ENCODE data around the gene FAM163A. TPM values are rescaled to one million over a fixed set of nuclear protein-coding genes. Genes with fewer than 3 reads are reported as not detected.

Gene FAM163A
- total RNA-seq, 1 experiment from 2014 or later, result not detected

DNA sequence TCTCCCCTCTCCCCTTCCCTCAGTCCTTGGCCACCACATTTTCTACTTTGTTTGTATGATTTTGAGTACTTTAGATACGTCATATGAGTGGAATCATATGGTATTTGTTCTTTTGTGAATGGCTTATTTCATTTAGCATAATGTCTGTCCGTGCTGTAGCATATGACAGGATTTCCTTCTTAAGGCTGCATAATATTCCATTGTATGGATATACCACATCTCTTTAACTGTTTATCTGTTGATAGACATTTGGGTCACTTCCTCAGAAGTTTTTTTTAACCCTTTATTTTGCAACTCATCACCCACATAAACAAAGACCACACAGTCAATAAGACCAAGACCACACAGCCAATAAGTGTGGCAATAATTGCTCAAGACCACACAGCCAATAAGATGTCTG is 24.9 kb downstream of the FAM163A start:
- no peaks in the 10 kb centered on the region for H3K36me3 ChIP-seq (ENCODE audit: control insufficient read depth in 1 of 2, insufficient read depth in 2 of 2, low read length in 2 of 2)
- RAD21 ChIA-PET (ENCODE audit: low non-redundant PET in 1 of 2, low total read pairs in 2 of 2, uncharacterized antibody in 2 of 2, unreplicated experiment in 2 of 2), result no interaction called here

DNA sequence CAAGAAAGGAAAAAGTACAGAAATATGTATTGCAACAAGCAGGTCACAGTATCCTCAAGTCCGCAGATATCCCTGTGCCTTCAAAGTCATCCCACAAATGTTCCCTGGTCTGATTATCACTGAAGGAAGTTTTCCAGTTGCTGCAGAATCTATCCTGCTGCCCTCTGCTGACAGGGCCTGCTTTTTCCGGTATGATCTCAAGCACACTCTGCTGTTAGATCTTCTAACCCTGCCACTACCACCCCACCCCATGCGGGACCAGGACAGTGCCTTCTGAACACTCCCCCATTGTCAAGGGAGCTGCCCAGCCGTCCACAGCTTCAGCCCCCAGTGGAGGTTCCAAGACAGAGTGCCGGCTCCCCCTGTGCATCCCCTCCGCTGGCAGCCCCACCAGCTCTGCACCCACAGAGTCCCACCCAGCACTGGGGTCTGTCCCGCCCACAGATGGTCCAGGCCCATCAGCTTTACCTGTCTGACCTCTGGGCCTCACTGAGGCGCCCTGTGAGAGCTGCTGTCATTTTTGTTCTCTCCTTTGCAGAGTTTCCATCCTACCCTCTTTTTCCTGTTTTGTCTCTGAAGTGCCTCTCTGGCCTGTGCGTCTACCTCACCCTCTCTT is 27.9 kb downstream of the FAM163A start:
- Histone ChIP-seq H2AFZ (ENCODE audit: low read depth, low read length, poor library complexity, severe bottlenecking) (no peak overlapping the region), H3K27ac (ENCODE audit: low read depth, low read length) (no peak overlapping the region), H3K4me2 (ENCODE audit: low read length) (no peak overlapping the region), H3K9me2 (ENCODE audit: insufficient read depth) (no peaks in the 10 kb centered on the region), H3K27me3 (ENCODE audit: insufficient read depth, low read length) (no peaks in the 10 kb centered on the region), H3K36me3 (ENCODE audit: control insufficient read depth in 1 of 2, insufficient read depth in 2 of 2, low read length in 2 of 2) (no peaks in the 10 kb centered on the region), H3K9ac (ENCODE audit: low read length) (no peak overlapping the region), H3K4me1 (ENCODE audit: control insufficient read depth in 1 of 2, insufficient read depth in 2 of 2, low read length in 2 of 2) (no peaks in the 10 kb centered on the region), H3K4me3 (replicated peaks in 1 of 2; ENCODE audit: low read depth in 1 of 2, low read length in 2 of 2) (no peak overlapping the region), H4K20me1 (ENCODE audit: insufficient read depth) (no peaks in the 10 kb centered on the region), H3K9me3 (ENCODE audit: control insufficient read depth in 1 of 2, insufficient read depth in 1 of 2, low read depth in 1 of 2, low read length in 2 of 2) (no peaks in the 10 kb centered on the region), H3K79me2 (ENCODE audit: insufficient read depth, low read length) (no peaks in the 10 kb centered on the region)
- POLR2A ChIA-PET, result no interaction called here
- TF ChIP-seq CTCF (IDR thresholded peaks at IDR 0.05 in 2 of 3, conservative IDR thresholded peaks at IDR 0.05 in 1 of 3; ENCODE audit: borderline replicate concordance in 1 of 3, insufficient read depth in 1 of 3, low read depth in 2 of 3, low read length in 2 of 3), result 0 out of 6 replicates have a peak, but pooled peaks of 1 of the 3 experiments have one; percentile 6
- TF ChIP-seq TCF7L2 (IDR thresholded peaks at IDR 0.05; ENCODE audit: borderline replicate concordance, extremely low read depth, insufficient read depth, insufficient read length), result no peak
- ATAC-seq (peak; percentile 60), DNase-seq (ENCODE audit: low read depth, low spot score) (no peak)
- BruUV-seq (replicated peaks), result no TSS peak
- RAD21 ChIA-PET (ENCODE audit: low non-redundant PET in 1 of 2, low total read pairs in 2 of 2, uncharacterized antibody in 2 of 2, unreplicated experiment in 2 of 2), result no interaction called here
- intact Hi-C loops (cut with micrococcal nuclease), result no loop called here
- CTCF ChIA-PET, result no interaction called here

More for the DNA sequence above, 24.9 kb downstream of the FAM163A start:
- H3K4me1 ChIP-seq (ENCODE audit: control insufficient read depth in 1 of 2, insufficient read depth in 2 of 2, low read length in 2 of 2), result no peaks in the 10 kb centered on the region
- CTCF ChIA-PET, result no interaction called here
- no peaks in the 10 kb centered on the region for H4K20me1 ChIP-seq (ENCODE audit: insufficient read depth)
- no peaks in the 10 kb centered on the region; the same call in 1 of the 2 replicates for H3K27me3 ChIP-seq (ENCODE audit: insufficient read depth, low read length)
- TF ChIP-seq, protein P1, sequence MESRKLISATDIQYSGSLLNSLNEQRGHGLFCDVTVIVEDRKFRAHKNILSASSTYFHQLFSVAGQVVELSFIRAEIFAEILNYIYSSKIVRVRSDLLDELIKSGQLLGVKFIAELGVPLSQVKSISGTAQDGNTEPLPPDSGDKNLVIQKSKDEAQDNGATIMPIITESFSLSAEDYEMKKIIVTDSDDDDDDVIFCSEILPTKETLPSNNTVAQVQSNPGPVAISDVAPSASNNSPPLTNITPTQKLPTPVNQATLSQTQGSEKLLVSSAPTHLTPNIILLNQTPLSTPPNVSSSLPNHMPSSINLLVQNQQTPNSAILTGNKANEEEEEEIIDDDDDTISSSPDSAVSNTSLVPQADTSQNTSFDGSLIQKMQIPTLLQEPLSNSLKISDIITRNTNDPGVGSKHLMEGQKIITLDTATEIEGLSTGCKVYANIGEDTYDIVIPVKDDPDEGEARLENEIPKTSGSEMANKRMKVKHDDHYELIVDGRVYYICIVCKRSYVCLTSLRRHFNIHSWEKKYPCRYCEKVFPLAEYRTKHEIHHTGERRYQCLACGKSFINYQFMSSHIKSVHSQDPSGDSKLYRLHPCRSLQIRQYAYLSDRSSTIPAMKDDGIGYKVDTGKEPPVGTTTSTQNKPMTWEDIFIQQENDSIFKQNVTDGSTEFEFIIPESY (IDR thresholded peaks at IDR 0.05; ENCODE audit: extremely low read depth, insufficient replicate concordance, low read length), result no peak
- H3K4me3 ChIP-seq (replicated peaks in 1 of 2; ENCODE audit: low read depth in 1 of 2, low read length in 2 of 2), result no peak overlapping the region
- H3K9me3 ChIP-seq (ENCODE audit: control insufficient read depth in 1 of 2, insufficient read depth in 1 of 2, low read depth in 1 of 2, low read length in 2 of 2), result no peaks in the 10 kb centered on the region
- no peak overlapping the region for H3K4me2 ChIP-seq (ENCODE audit: low read length)
- H3K27ac ChIP-seq (ENCODE audit: low read depth, low read length), result no peak overlapping the region
- POLR2A ChIA-PET, result no interaction called here
- BruUV-seq (replicated peaks), result no TSS peak
- ATAC-seq (no peak), DNase-seq (ENCODE audit: low read depth, low spot score) (no peak)
- H3K9me2 ChIP-seq (ENCODE audit: insufficient read depth), result no peaks in the 10 kb centered on the region
- intact Hi-C loops (cut with micrococcal nuclease), result no loop called here
- no peak overlapping the region for H3K9ac ChIP-seq (ENCODE audit: low read length)
- H3K79me2 ChIP-seq (ENCODE audit: insufficient read depth, low read length), result no peaks in the 10 kb centered on the region
- no peak overlapping the region for H2AFZ ChIP-seq (ENCODE audit: low read depth, low read length, poor library complexity, severe bottlenecking)
